Esophagus squamous epithelium (tissue), 5 donors: ENCODE results near the gene ZNF366. TPM values are rescaled to one million over a fixed set of nuclear protein-coding genes. Genes with fewer than 3 reads are reported as not detected.

Experiments used
- DNase-seq: peaks from one replicate; lab custom pipeline; 2025; lab: John Stamatoyannopoulos, UW
- H3K27ac ChIP-seq, 4 donors: fragments of 200-600 bp; sonication (generic); one replicate each; pipeline ENCODE4 v1.5.1; 2016 to 2019; ENCODE audit warnings: mild to moderate bottlenecking in 1 of 4
- H3K27me3 ChIP-seq, 4 donors: fragments of 200-600 bp; sonication (generic); 1 replicate in 3 of 4; 2 replicates in 1 of 4; pipeline versions ENCODE4 v1.5.1 to v1.6.0; 2017 to 2021; ENCODE audit warnings: antibody characterized with exemption in 1 of 4
- H3K36me3 ChIP-seq, 3 donors: fragments of 200-600 bp; sonication (generic); one replicate each; pipeline ENCODE4 v1.5.1; 2016 to 2019
- H3K4me1 ChIP-seq, 3 donors: fragments of 200-600 bp; sonication (generic); one replicate each; pipeline ENCODE4 v1.5.1; 2017 to 2019
- H3K4me3 ChIP-seq, 4 donors: fragments of 200-600 bp; sonication (generic); 1 replicate in 3 of 4; 2 replicates in 1 of 4; pipeline ENCODE4 v1.5.1; 2016 to 2019; ENCODE audit warnings: mild to moderate bottlenecking in 2 of 4, moderate library complexity in 1 of 4
- H3K9me3 ChIP-seq, 3 donors: fragments of 200-600 bp; sonication (generic); one replicate each; pipeline ENCODE4 v1.5.1; 2016 to 2019
- CTCF ChIP-seq, 6 experiments: fragments of 450-650 bp in 4 of 6; fragments of 200-600 bp in 2 of 6; sonication (generic) in 2 of 6; IDR thresholded peaks; one replicate each; pipeline ENCODE4 v1.5.1; 2016 to 2019; ENCODE audit warnings: antibody characterized with exemption in 6 of 6, mild to moderate bottlenecking in 4 of 6, moderate library complexity in 4 of 6
- POLR2A ChIP-seq, 4 donors: fragments of 450-650 bp; IDR thresholded peaks; one replicate each; pipeline ENCODE4 v1.6.1; 2017; ENCODE audit warnings: antibody characterized with exemption in 4 of 4, mild to moderate bottlenecking in 4 of 4, moderate library complexity in 3 of 4
- WGBS, 2 donors: methylation state at CpG; one replicate each; pipeline ENCODE4 v1.1.5; 2018; 5-methylcytosine and 5-hydroxymethylcytosine counted together
- intact Hi-C: fragments of 100-400 bp; cut with DNase I; formaldehyde crosslinking; loops from one replicate; pipeline ENCODE4 v1.15.0; 2022
- total RNA-seq, 4 donors: library from RNA; depleted of rRNA; stranded (reverse); fragments of >200 nt; gene quantifications; one replicate each; pipeline ENCODE4 v1.1.0, GENCODE V29; 2016
- donor health status: DM: yes; HTN: yes; CAD: no.

ZNF366 gene
- total RNA-seq, 4 donors from 2014 or later, result 0.48 to 2.9 (median 1.4) TPM

DNA sequence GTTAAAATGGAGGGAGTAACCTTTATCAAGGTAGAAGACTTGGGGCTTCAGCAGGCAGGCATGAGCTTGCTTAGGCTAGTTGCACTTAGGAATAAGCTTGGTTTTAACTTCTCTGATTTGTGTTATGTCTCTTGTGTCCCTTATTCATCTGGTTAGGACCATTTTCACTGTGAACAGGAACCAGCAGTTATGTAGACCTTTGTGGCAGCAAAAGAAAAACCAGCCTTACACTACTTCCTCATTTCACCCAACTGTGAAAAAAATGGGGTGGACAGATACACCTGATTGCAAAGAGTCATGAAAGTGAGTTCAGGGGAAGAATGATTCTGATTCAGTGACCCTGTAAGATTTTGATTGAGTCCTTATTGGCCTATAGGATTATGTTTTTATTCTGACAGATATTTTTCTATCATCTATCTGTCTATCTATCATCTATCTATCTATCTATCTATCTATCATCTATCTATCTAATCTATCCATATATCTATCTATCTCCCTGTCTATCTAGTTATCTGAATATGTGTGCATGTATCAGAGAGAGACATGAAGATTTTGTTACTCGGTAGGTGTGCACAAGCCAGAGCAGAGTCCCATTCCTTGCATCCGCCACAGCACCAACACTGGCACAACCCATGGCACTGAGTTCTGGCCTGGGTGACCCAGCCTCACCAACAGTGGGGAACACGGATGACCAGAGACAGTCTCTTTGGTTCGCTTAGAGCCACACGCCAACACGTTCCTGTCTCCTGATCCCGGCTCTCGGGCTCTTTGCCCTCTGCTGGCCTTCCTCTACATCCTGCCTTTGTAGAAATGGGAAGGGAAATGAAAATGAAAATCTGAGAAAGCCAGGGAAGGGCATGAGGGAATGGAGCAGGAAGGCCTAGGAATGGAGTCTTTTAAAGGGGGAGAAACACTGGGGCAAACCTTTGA is 1.3 kb upstream of the ZNF366 start:
- TF ChIP-seq CTCF (IDR thresholded peaks at IDR 0.05) (no peak), POLR2A (IDR thresholded peaks at IDR 0.05) (no peak)
- intact Hi-C loops, result no loop called here
- WGBS, 2 donors, result 85 to 91% methylated on average over 7 to 8 of the region's 8 CpGs
- H3K36me3 ChIP-seq, result no peaks in the 10 kb centered on the region
- no peak overlapping the region for H3K4me3 ChIP-seq
- no peaks in the 10 kb centered on the region for H3K27me3 ChIP-seq
- no peaks in the 10 kb centered on the region for H3K9me3 ChIP-seq
- peak overlapping the region in 3 of 4 donors; percentile 63 to 72 (median 64) for H3K27ac ChIP-seq
- peaks cover 0 to 43% (median 10%) of the 10 kb centered on the region in 3 donors for H3K4me1 ChIP-seq
- no peak for DNase-seq

- Histone ChIP-seq H3K27me3 (no peaks in the 10 kb centered on the region), H3K4me1 (peaks cover 0 to 43% (median 10%) of the 10 kb centered on the region in 3 donors), H3K9me3 (no peaks in the 10 kb centered on the region), H3K4me3 (peak overlapping the region in 1 of 4 donors; percentile 15), H3K36me3 (no peaks in the 10 kb centered on the region), H3K27ac (peak overlapping the region in 3 of 4 donors; percentile 63 to 72 (median 64))
- no peak for TF ChIP-seq CTCF (IDR thresholded peaks at IDR 0.05)
- TF ChIP-seq POLR2A (IDR thresholded peaks at IDR 0.05), result no peak
- no peak for DNase-seq
- intact Hi-C loops, result no loop called here
- WGBS, 2 donors, result 65 to 79% methylated on average over 5 of the region's 5 CpGs
These were observed 663 bp upstream of the ZNF366 start for GRCh38 chr5:72507907-72508238.

DNA sequence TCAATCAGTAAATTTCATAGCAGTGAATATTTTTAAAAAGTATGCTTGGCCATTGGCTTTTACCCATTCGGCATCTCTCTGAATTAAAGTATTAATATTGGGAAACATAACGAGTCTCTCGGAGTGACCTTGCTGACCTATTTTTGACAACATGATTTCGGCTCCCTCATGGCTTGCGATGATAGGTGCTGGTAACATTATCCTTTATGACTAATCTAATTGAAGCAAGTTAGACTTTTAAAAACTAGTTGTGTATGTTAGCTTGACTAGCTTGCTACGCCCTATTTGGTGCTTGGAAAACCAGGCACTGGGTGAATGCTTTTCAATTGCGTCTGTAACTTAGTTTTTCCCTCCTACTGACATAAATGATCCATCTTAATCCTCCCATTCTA is 1.1 kb downstream of the ZNF366 start:
- Histone ChIP-seq H3K9me3 (no peaks in the 10 kb centered on the region), H3K4me1 (peaks cover 0 to 39% (median 10%) of the 10 kb centered on the region in 3 donors), H3K4me3 (peak overlapping the region in 3 of 4 donors; percentile 15 to 47 (median 26)), H3K36me3 (no peaks in the 10 kb centered on the region), H3K27ac (peak overlapping the region; percentile 8 to 72 (median 68)), H3K27me3 (no peaks in the 10 kb centered on the region)
- intact Hi-C loops, result no loop called here
- DNase-seq, result no peak
- TF ChIP-seq CTCF (IDR thresholded peaks at IDR 0.05) (no peak), POLR2A (IDR thresholded peaks at IDR 0.05) (no peak)
- 78 to 86% methylated on average over 7 of the region's 7 CpGs for WGBS, 2 donors

DNA sequence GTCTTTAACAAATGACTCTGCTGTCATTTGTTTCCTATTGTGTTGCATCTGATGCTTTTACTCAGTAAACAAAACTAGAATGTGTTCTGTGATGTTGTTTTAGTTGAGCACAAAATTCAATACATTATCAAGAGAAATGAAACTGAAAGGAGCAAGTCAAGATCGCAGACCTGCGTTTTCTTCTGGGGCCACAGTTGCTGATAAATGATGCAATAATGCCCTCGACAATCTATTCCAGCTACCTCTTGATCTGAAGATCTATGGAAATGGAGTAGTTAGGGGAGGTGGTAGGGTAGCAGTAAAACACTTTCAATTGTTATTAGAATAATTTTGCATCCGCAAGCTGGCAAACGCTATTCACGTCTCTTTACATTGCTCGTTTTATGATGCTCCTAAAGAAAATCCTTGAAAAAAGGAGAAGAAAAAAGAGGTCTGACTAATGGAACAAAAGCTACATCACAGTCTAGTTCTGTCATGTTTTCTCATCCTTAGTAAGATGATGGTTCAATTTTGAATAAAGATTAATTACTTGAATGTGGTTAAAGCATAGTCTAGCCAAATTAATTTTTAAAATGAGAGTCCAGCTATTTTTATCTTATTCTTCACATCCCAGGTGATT is 1.6 kb downstream of the ZNF366 start:
- Histone ChIP-seq H3K4me3 (peak overlapping the region in 3 of 4 donors; percentile 15 to 47 (median 26)), H3K27ac (peak overlapping the region; percentile 4 to 72 (median 68))
- intact Hi-C loops, result no loop called here

More for the DNA sequence above, 1.6 kb downstream of the ZNF366 start:
- peaks cover 0 to 35% (median 10%) of the 10 kb centered on the region in 3 donors for H3K4me1 ChIP-seq
- WGBS, 2 donors, result 62 to 64% methylated on average over 7 of the region's 7 CpGs
- DNase-seq, result no peak
- H3K36me3 ChIP-seq, result no peaks in the 10 kb centered on the region
- no peak for TF ChIP-seq CTCF (IDR thresholded peaks at IDR 0.05)
- TF ChIP-seq POLR2A (IDR thresholded peaks at IDR 0.05), result no peak
- no peaks in the 10 kb centered on the region for H3K9me3 ChIP-seq
- no peaks in the 10 kb centered on the region for H3K27me3 ChIP-seq
